ENCODE results near the gene ZMIZ1.

DNA sequence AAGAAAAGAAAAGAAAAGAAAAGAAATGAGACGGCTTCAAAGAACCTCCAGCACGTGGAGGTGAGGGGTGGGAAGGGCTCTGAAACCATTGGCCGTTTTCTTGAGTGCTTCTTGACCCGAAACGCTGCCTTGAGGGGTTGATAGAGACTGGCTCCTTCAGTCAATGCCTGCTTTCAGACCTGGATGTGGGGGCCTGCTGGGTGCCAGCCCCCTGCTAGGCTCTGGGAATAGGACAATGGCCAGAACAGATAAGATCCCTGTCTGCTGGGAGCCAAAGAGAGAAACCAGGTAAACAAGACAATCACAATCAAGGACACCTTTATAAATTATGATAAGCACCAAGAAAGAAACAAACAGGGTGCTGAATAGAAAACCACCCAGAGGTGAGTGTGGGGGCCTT, 27.7 kb downstream of the ZMIZ1 start:
- no peak for TF ChIP-seq CTCF (conservative IDR thresholded peaks at IDR 0.05)
- TF ChIP-seq ZFX (IDR thresholded peaks at IDR 0.05), result no peak
